ENCODE data around the gene SH3TC2. TPM values are rescaled to one million over a fixed set of nuclear protein-coding genes. Genes with fewer than 3 reads are reported as not detected.

Gene SH3TC2
- total RNA-seq, 1 donor from 2014 or later, result 0.13 TPM

DNA sequence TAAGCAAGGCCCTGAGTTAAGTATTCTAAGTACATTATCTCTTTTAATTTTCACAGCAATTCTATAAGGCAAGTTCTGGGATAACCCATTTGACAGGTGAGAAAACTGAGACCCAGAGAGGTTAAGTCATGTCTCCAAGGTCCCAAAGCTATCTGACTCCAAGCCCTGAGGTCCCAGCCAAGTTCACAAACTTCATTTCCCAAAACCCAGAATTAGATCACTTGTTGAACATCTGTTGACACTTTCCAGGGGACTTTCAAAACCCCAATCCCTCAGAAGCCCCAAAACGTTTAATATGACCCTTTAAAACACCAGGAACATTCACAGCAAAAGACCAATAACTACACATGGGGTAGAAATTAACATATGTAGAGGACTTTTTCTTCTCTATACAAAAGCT is 72.0 kb downstream of the SH3TC2 start:
- Mint-ChIP-seq H3K36me3 (ENCODE audit: low read depth, unreplicated experiment) (no peaks in the 10 kb centered on the region), H3K9me3 (ENCODE audit: unreplicated experiment) (no peaks in the 10 kb centered on the region), H3K4me1 (ENCODE audit: unreplicated experiment) (no peaks in the 10 kb centered on the region), H3K4me3 (ENCODE audit: unreplicated experiment) (no peak overlapping the region), H3K27me3 (ENCODE audit: unreplicated experiment) (no peaks in the 10 kb centered on the region), H3K27ac (ENCODE audit: unreplicated experiment) (no peak overlapping the region)
- TF ChIP-seq, protein P1, sequence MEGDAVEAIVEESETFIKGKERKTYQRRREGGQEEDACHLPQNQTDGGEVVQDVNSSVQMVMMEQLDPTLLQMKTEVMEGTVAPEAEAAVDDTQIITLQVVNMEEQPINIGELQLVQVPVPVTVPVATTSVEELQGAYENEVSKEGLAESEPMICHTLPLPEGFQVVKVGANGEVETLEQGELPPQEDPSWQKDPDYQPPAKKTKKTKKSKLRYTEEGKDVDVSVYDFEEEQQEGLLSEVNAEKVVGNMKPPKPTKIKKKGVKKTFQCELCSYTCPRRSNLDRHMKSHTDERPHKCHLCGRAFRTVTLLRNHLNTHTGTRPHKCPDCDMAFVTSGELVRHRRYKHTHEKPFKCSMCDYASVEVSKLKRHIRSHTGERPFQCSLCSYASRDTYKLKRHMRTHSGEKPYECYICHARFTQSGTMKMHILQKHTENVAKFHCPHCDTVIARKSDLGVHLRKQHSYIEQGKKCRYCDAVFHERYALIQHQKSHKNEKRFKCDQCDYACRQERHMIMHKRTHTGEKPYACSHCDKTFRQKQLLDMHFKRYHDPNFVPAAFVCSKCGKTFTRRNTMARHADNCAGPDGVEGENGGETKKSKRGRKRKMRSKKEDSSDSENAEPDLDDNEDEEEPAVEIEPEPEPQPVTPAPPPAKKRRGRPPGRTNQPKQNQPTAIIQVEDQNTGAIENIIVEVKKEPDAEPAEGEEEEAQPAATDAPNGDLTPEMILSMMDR (IDR thresholded peaks at IDR 0.05; ENCODE audit: unreplicated experiment), result no peak
- DNase-seq (ENCODE audit: low spot score), result no peak

DNA sequence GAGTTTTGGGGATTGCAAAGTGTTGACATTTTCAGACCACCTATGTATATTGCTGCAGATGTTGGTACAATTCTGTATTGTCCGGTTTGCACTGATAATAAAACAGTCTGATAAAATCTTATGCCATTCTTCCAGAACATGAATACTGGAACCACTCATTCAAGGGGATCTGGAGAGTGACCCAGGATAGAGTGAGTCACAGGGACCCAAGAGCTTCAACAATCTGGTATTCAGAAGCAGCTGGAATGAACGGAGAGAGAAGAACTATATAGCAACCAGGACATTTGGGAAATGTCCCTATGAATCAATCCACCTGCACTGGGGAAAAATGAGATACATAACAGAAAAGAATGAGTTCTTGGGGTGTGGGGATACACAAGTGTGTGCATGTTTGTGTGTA is 73.3 kb downstream of the SH3TC2 start:
- Mint-ChIP-seq H3K9me3 (ENCODE audit: unreplicated experiment) (no peaks in the 10 kb centered on the region), H3K36me3 (ENCODE audit: low read depth, unreplicated experiment) (no peaks in the 10 kb centered on the region), H3K4me3 (ENCODE audit: unreplicated experiment) (no peak overlapping the region), H3K27ac (ENCODE audit: unreplicated experiment) (no peak overlapping the region), H3K27me3 (ENCODE audit: unreplicated experiment) (no peaks in the 10 kb centered on the region), H3K4me1 (ENCODE audit: unreplicated experiment) (no peaks in the 10 kb centered on the region)
- DNase-seq (ENCODE audit: low spot score), result no peak
- TF ChIP-seq, protein P1 (IDR thresholded peaks at IDR 0.05; ENCODE audit: unreplicated experiment), result no peak

DNA sequence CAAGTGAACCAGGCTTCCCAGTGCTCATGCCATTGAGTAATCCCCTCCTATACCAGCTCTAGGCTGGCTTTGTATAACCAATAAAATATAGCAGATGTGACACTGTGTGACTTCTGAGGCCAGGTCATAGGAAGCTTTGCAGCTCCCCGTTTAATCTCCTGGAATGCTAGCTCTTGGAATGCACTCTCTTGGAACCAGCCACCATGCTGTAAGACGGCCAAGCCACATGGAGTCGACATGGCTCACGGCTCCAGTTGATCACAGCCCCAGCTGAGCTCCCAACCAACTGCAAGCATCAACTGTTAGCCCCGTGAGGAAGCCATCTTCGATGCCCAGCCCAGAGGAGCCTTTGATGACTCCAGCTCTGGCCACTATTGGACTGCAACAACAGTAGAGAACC is 74.5 kb downstream of the SH3TC2 start:
- Mint-ChIP-seq H3K27me3 (ENCODE audit: unreplicated experiment) (no peaks in the 10 kb centered on the region), H3K4me1 (ENCODE audit: unreplicated experiment) (no peaks in the 10 kb centered on the region), H3K4me3 (ENCODE audit: unreplicated experiment) (no peak overlapping the region), H3K36me3 (ENCODE audit: low read depth, unreplicated experiment) (no peaks in the 10 kb centered on the region), H3K9me3 (ENCODE audit: unreplicated experiment) (no peaks in the 10 kb centered on the region), H3K27ac (ENCODE audit: unreplicated experiment) (no peak overlapping the region)
- TF ChIP-seq, protein P1 (IDR thresholded peaks at IDR 0.05; ENCODE audit: unreplicated experiment), result no peak
- DNase-seq (ENCODE audit: low spot score), result no peak

DNA sequence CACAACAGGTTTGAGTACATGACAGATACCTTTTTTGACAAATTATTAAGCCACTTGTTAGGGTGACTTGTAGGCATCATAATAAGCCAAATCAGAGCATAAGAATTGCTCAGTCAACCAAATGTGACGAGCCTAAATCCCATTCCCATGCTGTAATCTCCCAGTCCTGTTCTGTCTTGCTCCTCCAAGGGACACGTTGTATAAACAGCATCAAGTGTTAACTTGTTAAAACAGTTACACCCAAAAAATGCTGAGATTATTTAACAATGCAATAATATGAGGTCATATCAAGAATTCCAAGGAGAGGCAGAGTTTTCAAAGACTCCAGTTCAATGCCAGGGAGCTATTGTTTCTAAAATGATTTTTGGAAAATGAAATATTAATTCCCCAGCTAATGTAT is 76.2 kb downstream of the SH3TC2 start:
- Mint-ChIP-seq H3K27ac (ENCODE audit: unreplicated experiment) (no peak overlapping the region), H3K9me3 (ENCODE audit: unreplicated experiment) (no peaks in the 10 kb centered on the region)

DNA sequence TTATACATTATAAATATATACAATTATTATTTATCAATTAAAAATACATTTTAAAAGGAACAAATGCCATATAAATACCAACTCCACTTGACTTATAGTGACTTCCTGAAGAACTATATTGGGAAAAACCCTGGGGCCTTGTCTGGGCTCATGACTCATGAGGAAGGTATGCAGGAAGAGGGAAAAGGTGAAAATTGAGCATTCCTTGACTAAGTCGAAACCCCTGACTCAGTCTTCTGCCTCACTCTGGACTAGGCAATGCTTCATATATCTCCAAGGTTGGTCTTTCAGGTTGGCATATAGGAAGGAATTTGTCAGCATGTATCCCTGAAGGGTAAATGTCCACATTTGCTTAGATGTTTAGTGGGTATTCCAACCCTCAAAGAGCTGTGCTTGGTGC is 78.5 kb downstream of the SH3TC2 start:
- Mint-ChIP-seq H3K4me3 (ENCODE audit: unreplicated experiment) (no peak overlapping the region), H3K9me3 (ENCODE audit: unreplicated experiment) (no peaks in the 10 kb centered on the region), H3K27me3 (ENCODE audit: unreplicated experiment) (no peaks in the 10 kb centered on the region), H3K4me1 (ENCODE audit: unreplicated experiment) (no peaks in the 10 kb centered on the region), H3K27ac (ENCODE audit: unreplicated experiment) (no peak overlapping the region), H3K36me3 (ENCODE audit: low read depth, unreplicated experiment) (no peaks in the 10 kb centered on the region)
- TF ChIP-seq, protein P1 (IDR thresholded peaks at IDR 0.05; ENCODE audit: unreplicated experiment), result no peak
- DNase-seq (ENCODE audit: low spot score), result no peak

More for the DNA sequence above, 76.2 kb downstream of the SH3TC2 start:
- H3K4me3 Mint-ChIP-seq (ENCODE audit: unreplicated experiment), result no peak overlapping the region
- TF ChIP-seq, protein P1 (IDR thresholded peaks at IDR 0.05; ENCODE audit: unreplicated experiment), result no peak
- H3K4me1 Mint-ChIP-seq (ENCODE audit: unreplicated experiment), result no peaks in the 10 kb centered on the region
- H3K27me3 Mint-ChIP-seq (ENCODE audit: unreplicated experiment), result no peaks in the 10 kb centered on the region
- H3K36me3 Mint-ChIP-seq (ENCODE audit: low read depth, unreplicated experiment), result no peaks in the 10 kb centered on the region
- DNase-seq (ENCODE audit: low spot score), result no peak
